DOHH2 (cell line): ENCODE results near the gene SPOCK1.

Experiments
- H3F3A ChIP-seq: fragments of 200-600 bp; sonication (generic), shearing (Covaris generic); 2 replicates; pipeline ENCODE4 v1.6.0; 2016; ENCODE audit warnings: antibody characterized with exemption, mild to moderate bottlenecking; ENCODE audit not compliant: control insufficient read depth, insufficient read depth
- H3K27ac ChIP-seq: fragments of 200-600 bp; sonication (generic); 2 replicates; pipeline ENCODE4 v1.5.1; 2014; ENCODE audit warnings: low read depth, mild to moderate bottlenecking, low read length, moderate library complexity
- H3K27me3 ChIP-seq: fragments of 200-600 bp; sonication (generic); 2 replicates; pipeline ENCODE4 v1.6.1; 2014; ENCODE audit warnings: mild to moderate bottlenecking, low read length, mixed read lengths; ENCODE audit not compliant: control insufficient read depth
- H3K36me3 ChIP-seq: fragments of 200-600 bp; sonication (generic); 2 replicates; pipeline ENCODE4 v1.6.1; 2014; ENCODE audit warnings: mild to moderate bottlenecking, low read length, moderate library complexity, mixed read lengths; ENCODE audit not compliant: control insufficient read depth
- H3K4me1 ChIP-seq: fragments of 200-600 bp; sonication (generic); 2 replicates; pipeline ENCODE4 v1.6.1; 2014; ENCODE audit warnings: mild to moderate bottlenecking, low read length, mixed read lengths; ENCODE audit not compliant: control insufficient read depth
- H3K4me2 ChIP-seq: fragments of 200-600 bp; sonication (generic); 2 replicates; pipeline ENCODE4 v1.6.0; 2014; ENCODE audit warnings: mild to moderate bottlenecking, low read length, moderate library complexity
- H3K4me3 ChIP-seq: fragments of 200-600 bp; sonication (generic); 2 replicates; pipeline ENCODE4 v1.5.1; 2014; ENCODE audit warnings: mild to moderate bottlenecking, low read length, mixed read lengths
- H3K79me2 ChIP-seq: fragments of 200-600 bp; sonication (generic); 2 replicates; pipeline ENCODE4 v1.6.1; 2014; ENCODE audit warnings: mild to moderate bottlenecking, low read length, mixed read lengths; ENCODE audit not compliant: control insufficient read depth
- H3K9me2 ChIP-seq: fragments of 200-600 bp; sonication (generic); replicated peaks from 2 replicates; pipeline ENCODE4 v1.6.1; 2014; ENCODE audit warnings: mild to moderate bottlenecking, low read length, mixed read lengths; ENCODE audit not compliant: control insufficient read depth
- H3K9me3 ChIP-seq: fragments of 200-600 bp; sonication (generic); 2 replicates; pipeline ENCODE4 v1.6.1; 2014; ENCODE audit warnings: antibody characterized with exemption, low read length, mixed read lengths; ENCODE audit not compliant: control insufficient read depth, insufficient read depth
- H4K20me1 ChIP-seq: fragments of 200-600 bp; sonication (generic); 2 replicates; pipeline ENCODE4 v1.6.0; 2014; ENCODE audit warnings: low read depth, mild to moderate bottlenecking, antibody characterized with exemption, low read length, moderate library complexity; ENCODE audit not compliant: control insufficient read depth, insufficient read depth
- CTCF ChIP-seq: fragments of 200-600 bp; sonication (generic); IDR thresholded peaks from one replicate; pipeline ENCODE4 v1.5.1; 2014; ENCODE audit warnings: antibody characterized with exemption, mild to moderate bottlenecking, low read depth, low read length; ENCODE audit not compliant: poor library complexity, severe bottlenecking
- EZH2phosphoT487 ChIP-seq: fragments of 200-600 bp; sonication (generic); IDR thresholded peaks from 2 replicates; pipeline ENCODE4 v1.6.1; 2017; ENCODE audit warnings: borderline replicate concordance, mild to moderate bottlenecking, antibody characterized with exemption, low read length, moderate library complexity, mixed read lengths

The SPOCK1 gene

GRCh38 chr5:137051161-137051560, 448.0 kb downstream of the SPOCK1 start:
- H4K20me1 ChIP-seq = no peaks in the 10 kb centered on the region
- H3K79me2 ChIP-seq = no peaks in the 10 kb centered on the region
- H3K4me2 ChIP-seq = no peak overlapping the region
- H3F3A ChIP-seq = no peaks in the 10 kb centered on the region
- no peak overlapping the region for H3K27ac ChIP-seq
- no peaks in the 10 kb centered on the region for H3K9me3 ChIP-seq
- H3K4me1 ChIP-seq = peaks cover 14% of the 10 kb centered on the region
- no peak overlapping the region for H3K4me3 ChIP-seq
- no peaks in the 10 kb centered on the region for H3K27me3 ChIP-seq
- no peaks in the 10 kb centered on the region for H3K36me3 ChIP-seq
- peak; percentile 31 for TF ChIP-seq CTCF
- TF ChIP-seq EZH2phosphoT487 = no peak
- H3K9me2 ChIP-seq = no peaks in the 10 kb centered on the region

GRCh38 chr5:137040641-137041340, 458.3 kb downstream of the SPOCK1 start:
- no peaks in the 10 kb centered on the region for H3K27me3 ChIP-seq
- H3K4me1 ChIP-seq = no peaks in the 10 kb centered on the region
- H3K9me2 ChIP-seq = no peaks in the 10 kb centered on the region
- TF ChIP-seq CTCF (no peak), EZH2phosphoT487 (no peak)
- no peak overlapping the region for H3K27ac ChIP-seq
- no peak overlapping the region for H3K4me3 ChIP-seq
- H3K9me3 ChIP-seq = no peaks in the 10 kb centered on the region
- no peaks in the 10 kb centered on the region for H3F3A ChIP-seq
- no peaks in the 10 kb centered on the region for H3K36me3 ChIP-seq
- H3K4me2 ChIP-seq = no peak overlapping the region
- H4K20me1 ChIP-seq = no peaks in the 10 kb centered on the region
- H3K79me2 ChIP-seq = no peaks in the 10 kb centered on the region

DNA sequence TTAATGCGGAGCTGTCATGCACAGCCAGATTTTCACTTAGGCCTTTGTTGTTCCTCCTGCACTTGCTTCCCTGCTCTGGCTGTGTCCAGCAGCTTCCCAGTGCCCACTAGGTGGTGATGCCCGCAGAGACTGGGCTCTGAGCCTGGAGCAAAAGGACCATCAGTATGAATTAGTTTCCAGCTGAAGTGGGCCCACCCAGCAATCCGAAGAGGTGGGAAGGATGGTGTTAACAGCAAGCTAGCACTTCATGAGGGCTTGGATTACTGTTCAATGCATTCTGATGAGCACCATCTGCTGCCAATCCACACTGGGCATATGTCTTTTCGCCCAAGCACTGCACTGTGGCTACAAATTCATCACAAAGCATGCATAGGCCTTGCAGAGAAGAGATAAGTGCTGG, 459.1 kb downstream of the SPOCK1 start:
- H3K4me1 ChIP-seq = no peaks in the 10 kb centered on the region
- no peak overlapping the region for H3K27ac ChIP-seq
- H3K4me3 ChIP-seq = no peak overlapping the region
- no peaks in the 10 kb centered on the region for H3K27me3 ChIP-seq
- H3F3A ChIP-seq = no peaks in the 10 kb centered on the region
- H4K20me1 ChIP-seq = no peaks in the 10 kb centered on the region
- no peak overlapping the region for H3K4me2 ChIP-seq
- no peaks in the 10 kb centered on the region for H3K9me2 ChIP-seq
- no peaks in the 10 kb centered on the region for H3K9me3 ChIP-seq
- no peak for TF ChIP-seq EZH2phosphoT487
- no peak for TF ChIP-seq CTCF
- no peaks in the 10 kb centered on the region for H3K79me2 ChIP-seq
- no peaks in the 10 kb centered on the region for H3K36me3 ChIP-seq
